HG03521 (cell line): ENCODE results near the gene CALM3.
A peak's percentile ranks its signal among the peaks of the same experiment; 100 is the strongest.

Source experiments
- ATAC-seq: cut with Tn5 transposase; IDR thresholded peaks from one replicate; pipeline ENCODE4 v1.9.1; 2021; ENCODE audit warnings: mild to moderate bottlenecking, moderate library complexity; ENCODE audit not compliant: unreplicated experiment

The CALM3 gene

DNA sequence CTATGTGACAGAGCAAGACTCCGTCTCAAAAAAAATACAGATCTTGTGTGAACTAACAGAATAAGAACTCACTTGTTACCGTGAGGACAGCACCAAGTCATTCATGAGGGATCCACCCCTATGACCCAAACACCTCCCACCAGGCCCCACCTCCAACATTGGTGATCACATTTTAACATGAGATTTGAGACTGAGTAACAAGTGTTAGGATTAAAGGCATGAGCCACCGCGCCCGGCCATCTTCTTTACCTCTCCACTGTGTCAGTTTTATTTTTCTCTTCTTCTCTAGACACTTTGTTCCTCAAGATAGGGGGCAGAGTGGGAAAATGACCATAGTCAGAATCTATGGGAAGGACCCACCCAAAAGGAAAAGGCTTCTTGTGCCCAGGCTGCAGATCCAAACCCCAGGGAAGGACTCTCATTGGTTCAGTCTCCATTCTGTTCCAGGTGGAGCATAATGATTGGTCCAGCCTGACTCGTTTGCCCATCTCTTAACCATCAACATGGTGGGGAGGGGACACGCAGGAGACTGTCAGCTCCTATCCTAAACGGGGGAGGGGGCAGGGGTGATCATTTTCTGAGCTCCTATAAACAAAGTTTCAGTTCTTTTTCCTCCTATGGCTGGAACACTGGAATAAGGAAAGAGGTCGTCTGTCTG, 1.3 kb upstream of the CALM3 start:
- ATAC-seq, result no peak

DNA sequence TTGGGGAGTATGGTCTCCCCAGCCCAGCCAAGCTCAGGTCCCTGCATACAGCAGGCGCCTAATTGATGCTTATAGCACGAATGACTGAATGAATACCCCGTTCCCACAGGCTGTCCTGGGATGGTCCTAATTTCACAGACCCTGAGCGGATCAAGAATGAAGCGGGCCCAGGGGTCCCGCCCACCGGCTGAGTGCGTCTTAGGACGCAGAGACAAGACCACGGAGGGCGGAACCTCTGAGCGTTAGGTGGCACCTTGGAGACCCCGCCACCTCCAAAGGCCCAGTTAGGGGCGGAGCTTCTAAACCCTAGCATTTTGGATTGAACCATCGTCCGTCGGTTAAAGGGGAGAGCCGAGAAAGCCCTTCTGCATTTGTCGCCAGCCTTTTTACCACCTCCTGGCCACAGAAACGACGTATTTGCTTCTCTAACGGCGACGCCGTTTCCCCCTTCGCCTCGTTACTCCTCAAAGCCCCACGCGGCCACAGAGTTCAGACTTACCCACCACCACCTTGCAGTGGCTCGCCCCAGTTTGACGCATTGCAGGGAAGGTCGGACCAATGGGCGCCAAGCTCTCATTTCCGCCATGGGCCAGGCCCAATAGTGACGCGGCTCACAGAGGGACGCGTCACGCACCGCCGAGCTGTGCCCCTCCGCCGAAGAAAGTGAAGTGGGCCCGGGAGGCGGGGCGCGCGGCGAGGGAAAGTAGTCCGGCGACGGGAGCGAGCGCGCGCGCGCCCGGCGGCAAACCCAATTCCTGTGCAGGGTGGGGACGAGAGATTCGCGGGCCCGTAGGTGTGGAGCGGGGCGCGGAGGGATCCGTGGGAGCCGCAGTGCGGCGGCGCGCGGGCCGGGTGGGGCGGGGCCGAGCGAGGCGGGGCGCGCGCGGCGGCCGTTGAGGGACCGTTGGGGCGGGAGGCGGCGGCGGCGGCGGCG, 479 bp upstream of the CALM3 start:
- ATAC-seq, result peak; percentile 77

DNA sequence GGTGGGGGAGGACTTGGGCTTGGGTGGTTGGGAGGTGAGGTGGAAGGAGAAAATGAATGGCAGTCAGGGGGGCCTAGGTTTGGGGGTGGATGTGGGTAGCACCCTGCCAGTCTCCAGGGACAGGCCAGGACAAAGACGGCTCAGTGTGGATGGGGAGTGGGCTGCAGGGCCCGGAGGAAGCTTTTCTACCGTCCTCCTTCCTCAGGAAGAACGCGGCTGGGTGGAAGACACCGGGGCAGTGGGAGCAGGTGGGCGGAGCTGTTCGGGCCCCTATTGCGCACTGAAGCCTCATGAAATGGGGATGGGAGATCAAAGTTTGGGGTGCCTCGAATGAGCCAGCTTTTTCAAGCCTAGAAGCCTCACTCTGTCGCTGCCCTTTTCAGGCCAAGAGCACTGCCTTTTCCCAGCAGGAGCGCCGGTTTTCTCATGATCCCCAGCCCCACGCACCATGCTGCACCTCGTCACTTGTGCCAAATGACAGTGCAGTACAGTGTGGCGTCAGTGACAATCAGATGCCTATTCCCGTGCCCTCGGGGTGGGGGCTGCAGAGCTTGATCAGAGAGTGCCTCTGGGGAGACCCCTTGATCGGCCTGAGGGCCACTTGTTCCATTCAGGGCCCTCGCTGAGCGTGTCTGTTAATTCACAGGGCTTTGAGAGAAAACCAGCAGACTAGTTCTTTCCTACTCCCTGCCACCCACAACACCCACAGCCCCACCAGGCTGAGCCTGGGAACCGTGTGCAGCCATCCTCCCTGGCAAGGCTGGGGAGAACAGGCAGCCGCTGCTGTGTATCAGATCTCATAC, 1.5 kb downstream of the CALM3 start:
- no peak for ATAC-seq

DNA sequence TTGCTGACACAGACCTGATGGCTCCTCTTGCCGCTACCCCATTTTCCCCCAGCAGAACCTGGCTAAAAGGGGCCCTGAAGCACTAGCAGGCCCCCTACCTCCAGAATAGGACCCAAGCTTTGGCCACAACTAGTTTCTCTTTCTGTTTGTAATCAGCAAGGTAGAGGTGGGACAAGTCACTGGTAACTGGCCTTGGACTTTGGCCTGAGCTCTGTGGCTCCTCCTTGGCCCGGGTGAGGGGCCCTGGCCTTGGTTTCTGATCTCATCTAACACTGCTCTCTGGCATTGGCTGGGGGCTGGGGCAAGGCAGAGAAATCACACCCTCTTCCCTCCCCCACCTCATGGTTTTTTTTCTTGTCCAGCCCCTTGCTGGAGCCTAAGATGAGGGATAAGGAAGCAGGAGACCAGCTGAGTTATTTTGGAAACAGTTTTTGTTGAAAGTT, 2.1 kb downstream of the CALM3 start:
- no peak for ATAC-seq

DNA sequence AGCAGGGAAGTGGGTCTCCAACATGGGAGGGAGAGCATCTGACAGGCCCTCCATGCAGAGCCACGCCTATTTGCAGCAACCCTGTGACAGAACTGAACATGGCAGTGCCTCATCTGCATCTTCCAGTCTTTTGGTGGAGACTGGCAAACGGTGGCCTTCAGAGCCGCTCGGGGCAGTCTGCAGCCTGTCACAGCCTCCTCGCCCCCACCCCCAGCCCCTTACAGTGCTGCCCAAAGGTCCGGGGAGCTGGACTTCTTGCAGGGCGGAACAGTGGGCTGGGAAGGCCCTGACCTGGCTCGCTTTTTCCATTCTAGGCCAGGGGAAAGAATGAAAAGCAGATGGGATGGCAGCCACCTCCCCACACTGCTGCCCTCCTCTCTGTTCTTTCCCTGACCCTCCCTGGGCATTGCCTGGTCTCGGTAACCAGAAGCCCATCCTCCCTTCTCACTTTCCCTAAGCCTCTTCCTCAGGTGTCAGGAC, 2.7 kb downstream of the CALM3 start:
- no peak for ATAC-seq

DNA sequence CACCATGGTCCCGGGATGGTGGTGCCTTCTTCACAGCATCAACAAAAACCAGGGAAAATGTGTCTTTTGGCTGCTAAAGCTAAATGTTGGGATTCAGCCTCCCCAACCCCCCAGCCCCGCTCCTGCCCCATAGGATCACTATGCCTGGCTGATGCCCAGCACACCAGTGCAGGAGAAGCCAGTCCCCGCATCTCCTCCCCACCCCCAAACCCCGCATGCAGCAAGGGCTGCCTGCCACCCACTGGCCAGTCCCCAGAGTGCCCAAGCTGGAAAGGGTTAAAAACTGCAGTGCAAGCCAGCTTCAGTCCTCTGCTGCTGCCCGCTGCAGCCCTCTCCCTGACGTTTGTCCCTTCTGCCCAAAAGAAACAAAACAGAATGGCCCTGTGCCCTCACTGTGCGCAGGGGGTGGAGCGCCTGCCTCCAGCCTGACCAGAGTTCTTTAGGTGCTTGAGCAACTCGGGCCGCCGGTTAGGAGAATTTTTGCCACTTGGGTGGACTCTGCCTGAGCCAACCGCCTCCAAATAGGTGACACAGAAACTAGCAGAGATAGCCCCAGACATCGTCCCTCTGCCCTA, 3.7 kb downstream of the CALM3 start:
- ATAC-seq, result no peak

DNA sequence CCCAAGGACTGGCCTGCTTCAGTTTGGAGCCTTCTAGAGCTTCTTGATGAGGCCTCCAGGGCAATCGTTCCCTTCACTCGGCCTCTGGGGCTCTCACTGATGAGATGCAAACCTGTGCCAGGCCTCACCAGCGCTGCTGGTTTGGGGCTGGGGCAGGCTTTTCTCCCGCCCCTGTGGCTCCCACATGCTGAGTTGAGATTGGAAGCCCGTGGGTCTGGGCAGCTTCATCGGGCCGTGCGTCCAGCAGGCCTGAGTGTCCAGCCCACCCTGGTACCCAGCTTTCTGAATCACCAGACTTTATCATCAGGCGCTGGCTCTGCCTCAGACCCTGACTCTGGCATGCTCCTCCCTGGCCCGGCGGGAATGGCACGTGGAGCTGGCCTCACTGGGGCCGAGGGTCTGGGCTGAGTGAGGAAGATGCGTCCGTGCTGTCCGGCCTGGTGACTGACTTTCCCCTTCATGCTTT, 4.3 kb downstream of the CALM3 start:
- ATAC-seq, result no peak

DNA sequence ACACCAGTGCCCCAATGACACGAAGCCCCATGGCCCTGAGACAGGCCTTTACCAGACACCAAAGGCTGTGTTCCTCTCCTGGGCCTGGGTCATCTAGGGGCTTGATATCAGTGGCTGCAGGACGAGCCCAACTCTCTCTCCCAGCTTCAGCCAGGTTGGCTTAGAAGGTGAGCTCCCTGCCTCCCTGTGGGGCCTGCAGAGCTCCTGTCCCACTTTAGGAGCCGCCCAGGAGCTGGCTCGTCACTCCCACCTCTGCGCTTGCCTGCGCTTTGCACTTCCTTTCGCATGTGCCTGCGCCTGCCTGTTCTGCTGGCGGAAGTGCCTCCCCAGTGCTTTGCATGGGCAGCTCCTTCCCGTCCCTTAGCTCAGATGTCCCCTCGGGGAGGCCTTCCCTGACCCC, 4.9 kb downstream of the CALM3 start:
- ATAC-seq, result no peak

DNA sequence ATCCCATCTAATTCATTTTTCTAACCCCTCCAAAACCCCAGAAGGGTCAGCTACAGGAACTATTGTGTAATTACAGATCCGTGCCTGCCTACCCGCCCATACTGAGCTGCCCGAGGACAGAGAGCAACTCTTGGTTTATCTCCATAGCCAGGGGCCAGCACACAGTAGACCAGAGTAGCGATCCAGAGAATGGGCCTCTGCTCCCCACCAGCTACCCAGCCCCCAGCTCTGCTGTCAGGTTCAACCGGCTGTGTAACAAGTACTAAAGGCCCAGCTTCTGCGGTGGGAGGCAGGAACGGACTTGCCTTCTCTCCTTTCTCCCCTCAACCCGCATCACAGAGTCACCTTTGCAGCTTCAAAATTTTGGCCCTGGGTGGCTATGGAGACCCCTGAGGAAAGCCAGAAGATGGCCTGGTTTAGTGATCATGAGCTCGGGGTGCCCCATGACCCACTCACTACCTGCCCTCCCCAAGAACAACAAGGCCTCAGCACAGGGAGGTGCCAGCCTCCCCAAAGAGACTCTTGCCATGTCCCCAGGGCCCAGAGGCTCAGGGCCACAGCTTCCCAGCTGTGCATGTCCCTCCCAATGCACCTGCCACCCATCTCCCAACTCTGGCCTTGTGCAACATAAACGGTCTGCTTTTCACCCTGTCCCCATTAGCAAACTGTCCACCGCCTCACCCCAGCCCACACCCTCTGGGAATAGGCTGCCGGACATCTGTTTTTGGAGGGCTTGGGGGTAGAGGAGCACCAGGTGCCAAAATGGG, 5.7 kb downstream of the CALM3 start:
- no peak for ATAC-seq

DNA sequence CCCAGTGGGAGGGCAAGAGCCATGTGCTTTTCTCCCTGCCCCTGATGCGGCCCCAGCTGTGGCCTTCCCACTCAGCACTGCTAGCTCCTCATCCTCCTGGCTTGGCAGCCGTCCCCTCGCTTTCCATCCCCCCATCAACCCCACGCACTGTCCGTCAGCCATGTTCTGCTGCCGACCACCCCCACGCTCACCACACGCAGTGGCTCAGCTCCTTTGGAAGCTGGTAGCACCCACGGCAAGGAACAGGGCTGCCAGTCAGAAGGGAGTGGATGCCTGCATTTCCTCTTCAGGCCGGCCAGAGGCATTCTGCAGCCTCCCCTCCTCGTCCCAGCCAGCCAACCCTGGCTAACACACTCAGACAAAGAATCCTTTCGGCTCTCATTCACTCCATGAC, 6.3 kb downstream of the CALM3 start:
- ATAC-seq, result no peak

DNA sequence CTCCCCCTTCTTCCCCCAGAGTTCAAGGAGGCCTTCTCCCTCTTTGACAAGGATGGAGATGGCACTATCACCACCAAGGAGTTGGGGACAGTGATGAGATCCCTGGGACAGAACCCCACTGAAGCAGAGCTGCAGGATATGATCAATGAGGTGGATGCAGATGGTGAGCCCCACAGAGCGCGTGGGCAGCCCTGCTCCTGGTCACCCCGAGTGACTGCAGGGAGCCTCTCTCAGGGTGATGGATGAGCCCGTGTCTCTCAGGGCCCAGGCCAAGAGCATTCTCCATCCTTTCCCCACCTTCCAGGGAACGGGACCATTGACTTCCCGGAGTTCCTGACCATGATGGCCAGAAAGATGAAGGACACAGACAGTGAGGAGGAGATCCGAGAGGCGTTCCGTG, 7.0 kb downstream of the CALM3 start:
- no peak for ATAC-seq

DNA sequence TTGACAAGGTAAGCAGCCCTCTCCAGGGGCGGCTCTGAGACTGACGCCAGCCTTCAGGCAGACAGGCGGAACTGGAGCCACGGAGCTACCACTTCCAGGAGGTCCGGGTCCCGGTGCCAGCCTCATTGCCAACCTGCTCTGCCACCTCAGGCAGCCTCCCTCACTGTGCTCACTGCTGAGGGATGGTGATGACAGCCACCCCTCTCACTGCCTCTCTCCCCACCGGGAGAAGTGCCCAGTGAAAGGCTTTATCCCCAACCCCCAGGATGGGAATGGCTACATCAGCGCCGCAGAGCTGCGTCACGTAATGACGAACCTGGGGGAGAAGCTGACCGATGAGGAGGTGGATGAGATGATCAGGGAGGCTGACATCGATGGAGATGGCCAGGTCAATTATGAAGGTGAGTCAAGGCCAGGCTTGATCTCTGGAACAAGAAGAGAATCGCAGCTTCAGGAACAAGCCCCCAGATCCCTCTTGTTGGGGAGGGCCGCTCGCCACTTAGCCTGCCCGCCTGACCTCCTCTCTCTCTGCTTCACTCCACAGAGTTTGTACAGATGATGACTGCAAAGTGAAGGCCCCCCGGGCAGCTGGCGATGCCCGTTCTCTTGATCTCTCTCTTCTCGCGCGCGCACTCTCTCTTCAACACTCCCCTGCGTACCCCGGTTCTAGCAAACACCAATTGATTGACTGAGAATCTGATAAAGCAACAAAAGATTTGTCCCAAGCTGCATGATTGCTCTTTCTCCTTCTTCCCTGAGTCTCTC, 7.6 kb downstream of the CALM3 start:
- no peak for ATAC-seq

DNA sequence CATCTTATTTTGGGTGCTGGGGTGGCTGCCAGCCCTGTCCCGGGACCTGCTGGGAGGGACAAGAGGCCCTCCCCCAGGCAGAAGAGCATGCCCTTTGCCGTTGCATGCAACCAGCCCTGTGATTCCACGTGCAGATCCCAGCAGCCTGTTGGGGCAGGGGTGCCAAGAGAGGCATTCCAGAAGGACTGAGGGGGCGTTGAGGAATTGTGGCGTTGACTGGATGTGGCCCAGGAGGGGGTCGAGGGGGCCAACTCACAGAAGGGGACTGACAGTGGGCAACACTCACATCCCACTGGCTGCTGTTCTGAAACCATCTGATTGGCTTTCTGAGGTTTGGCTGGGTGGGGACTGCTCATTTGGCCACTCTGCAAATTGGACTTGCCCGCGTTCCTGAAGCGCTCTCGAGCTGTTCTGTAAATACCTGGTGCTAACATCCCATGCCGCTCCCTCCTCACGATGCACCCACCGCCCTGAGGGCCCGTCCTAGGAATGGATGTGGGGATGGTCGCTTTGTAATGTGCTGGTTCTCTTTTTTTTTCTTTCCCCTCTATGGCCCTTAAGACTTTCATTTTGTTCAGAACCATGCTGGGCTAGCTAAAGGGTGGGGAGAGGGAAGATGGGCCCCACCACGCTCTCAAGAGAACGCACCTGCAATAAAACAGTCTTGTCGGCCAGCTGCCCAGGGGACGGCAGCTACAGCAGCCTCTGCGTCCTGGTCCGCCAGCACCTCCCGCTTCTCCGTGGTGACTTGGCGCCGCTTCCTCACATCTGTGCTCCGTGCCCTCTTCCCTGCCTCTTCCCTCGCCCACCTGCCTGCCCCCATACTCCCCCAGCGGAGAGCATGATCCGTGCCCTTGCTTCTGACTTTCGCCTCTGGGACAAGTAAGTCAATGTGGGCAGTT, 8.6 kb downstream of the CALM3 start:
- no peak for ATAC-seq

DNA sequence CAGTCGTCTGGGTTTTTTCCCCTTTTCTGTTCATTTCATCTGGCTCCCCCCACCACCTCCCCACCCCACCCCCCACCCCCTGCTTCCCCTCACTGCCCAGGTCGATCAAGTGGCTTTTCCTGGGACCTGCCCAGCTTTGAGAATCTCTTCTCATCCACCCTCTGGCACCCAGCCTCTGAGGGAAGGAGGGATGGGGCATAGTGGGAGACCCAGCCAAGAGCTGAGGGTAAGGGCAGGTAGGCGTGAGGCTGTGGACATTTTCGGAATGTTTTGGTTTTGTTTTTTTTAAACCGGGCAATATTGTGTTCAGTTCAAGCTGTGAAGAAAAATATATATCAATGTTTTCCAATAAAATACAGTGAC, 9.3 kb downstream of the CALM3 start:
- no peak for ATAC-seq

DNA sequence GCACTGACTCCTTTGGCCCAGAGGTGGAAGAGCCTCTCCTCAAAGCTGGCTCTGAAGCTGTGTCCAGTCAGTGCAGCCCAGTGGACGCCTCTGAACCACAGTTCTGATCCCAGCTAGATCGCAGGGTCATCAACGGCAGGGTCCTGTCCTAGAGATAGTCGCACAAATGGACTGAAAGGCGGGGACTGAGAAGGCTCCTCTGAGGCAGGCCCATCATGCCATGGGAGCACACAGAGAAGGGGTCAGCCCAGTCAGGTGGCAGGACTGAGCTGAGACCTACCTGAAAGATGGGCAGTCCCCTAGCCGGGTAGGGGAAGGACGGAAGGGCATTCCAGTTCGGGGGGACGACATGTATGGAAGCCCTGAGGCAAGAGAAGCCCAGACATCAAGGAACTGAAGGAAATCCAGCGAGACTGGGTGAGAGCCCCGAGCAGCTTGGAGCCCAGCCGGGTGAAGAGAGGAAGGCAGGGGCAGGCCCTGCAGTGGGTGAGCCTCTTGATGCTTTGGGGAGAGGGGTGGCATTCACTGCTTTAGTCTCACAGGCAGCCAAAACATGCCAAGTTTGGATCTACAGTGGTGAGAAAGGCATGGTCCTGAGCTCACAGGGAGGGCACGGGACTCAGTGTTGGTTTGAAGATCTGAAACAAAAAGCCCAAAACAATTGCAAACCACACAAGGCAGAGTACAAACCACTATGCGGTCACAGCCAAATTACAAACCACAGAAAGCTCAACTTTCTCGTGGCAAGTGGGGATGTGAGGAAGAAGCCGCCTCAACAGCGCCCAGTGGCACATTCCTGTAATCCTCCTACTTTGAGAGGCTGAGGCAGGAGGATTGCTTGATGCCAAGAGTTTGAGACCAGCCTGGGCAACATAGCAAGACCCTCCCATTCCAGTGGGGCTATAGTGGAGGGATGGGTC, 10.0 kb downstream of the CALM3 start:
- no peak for ATAC-seq

DNA sequence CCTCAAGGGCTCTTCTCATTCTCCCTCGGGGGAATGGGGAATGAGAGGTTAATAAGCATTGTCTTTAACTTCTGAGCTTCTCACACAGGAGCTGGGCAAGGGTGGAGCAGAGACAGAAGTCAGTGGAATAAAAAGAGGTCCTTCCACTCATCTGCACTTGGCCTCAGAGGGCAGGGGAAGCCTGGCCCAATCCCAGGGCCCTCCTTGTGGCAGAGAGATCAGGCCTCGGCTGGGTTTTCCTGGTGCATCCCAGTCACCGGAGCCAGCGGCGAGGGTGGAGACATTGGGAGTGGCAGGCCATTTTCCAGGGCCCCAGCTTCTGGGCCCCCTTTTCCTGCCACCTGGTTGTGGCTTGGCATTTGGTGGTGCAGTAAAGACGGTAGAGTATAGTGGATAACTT, 10.6 kb downstream of the CALM3 start:
- no peak for ATAC-seq

DNA sequence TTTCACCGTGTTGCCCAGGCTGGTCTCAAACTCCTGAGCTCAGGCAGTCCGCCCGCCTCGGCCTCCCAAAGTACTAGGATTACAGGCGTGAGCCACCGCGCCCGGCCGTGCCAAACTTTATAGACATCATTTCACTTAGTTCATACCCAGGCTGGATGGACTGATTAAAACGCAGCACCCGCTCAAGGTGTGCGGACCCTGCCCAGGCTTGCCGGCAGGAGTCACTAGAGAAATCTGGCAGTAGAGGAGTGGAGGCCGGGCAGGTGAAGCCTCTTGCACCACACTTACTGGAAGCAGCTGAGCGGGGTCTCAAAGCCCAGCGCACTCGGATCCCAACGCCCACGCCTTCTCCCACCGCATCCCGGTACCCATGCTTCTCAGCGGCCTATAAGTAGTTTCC, 12.4 kb downstream of the CALM3 start:
- ATAC-seq, result no peak
